Prostate gland (tissue), 2 donors: Measurements from ENCODE around the gene WDR88. TPM values are rescaled to one million over a fixed set of nuclear protein-coding genes. Genes with fewer than 3 reads are reported as not detected.
"Not testable (repeated sequence)": the region's sequence is repeated elsewhere in the genome, so short reads cannot be mapped to it uniquely, and the experiment has no call there.

Source experiments
- DNase-seq: peaks from one replicate; pipeline ENCODE4 v3.0.0-alpha.2; 2019; ENCODE audit warnings: low spot score
- H3K27ac ChIP-seq, 2 donors: fragments of 200-600 bp; sonication (generic); 2 replicates each; pipeline ENCODE4 v1.5.1; 2017 to 2019
- H3K27me3 ChIP-seq: fragments of 200-600 bp; sonication (generic); replicated peaks from 2 replicates; pipeline ENCODE4 v1.5.1; 2019; ENCODE audit not compliant: insufficient read depth
- H3K36me3 ChIP-seq, 2 donors: fragments of 200-600 bp; sonication (generic); 1 replicate in 1 of 2; 2 replicates in 1 of 2; pipeline versions ENCODE4 v1.5.1 to v1.8.1; 2017 to 2019
- H3K4me1 ChIP-seq: fragments of 200-600 bp; sonication (generic); replicated peaks from 2 replicates; pipeline ENCODE4 v1.5.1; 2019
- H3K4me3 ChIP-seq, 2 donors: fragments of 200-600 bp; sonication (generic); 2 replicates each; pipeline ENCODE4 v1.5.1; 2017 to 2019
- H3K9me3 ChIP-seq: fragments of 200-600 bp; sonication (generic); 2 replicates; pipeline ENCODE4 v1.5.1; 2017
- CTCF ChIP-seq, 4 experiments: fragments of 200-600 bp in 2 of 4; fragments of 450-650 bp in 2 of 4; sonication (generic) in 2 of 4; IDR thresholded peaks; 1 replicate in 3 of 4; 2 replicates in 1 of 4; pipeline ENCODE4 v1.5.1; 2016 to 2019; ENCODE audit warnings: antibody characterized with exemption in 4 of 4, mild to moderate bottlenecking in 2 of 4, moderate library complexity in 2 of 4
- POLR2A ChIP-seq: fragments of 450-650 bp; IDR thresholded peaks from one replicate; pipeline ENCODE4 v1.6.1; 2016; ENCODE audit warnings: antibody characterized with exemption, mild to moderate bottlenecking
- POLR2AphosphoS5 ChIP-seq: sonication (generic); formaldehyde crosslinking; IDR thresholded peaks from one replicate; pipeline ENCODE4 v1.6.1; 2017; ENCODE audit warnings: antibody characterized with exemption
- WGBS: methylation state at CpG from one replicate; pipeline ENCODE4 v1.1.5; 2018; 5-methylcytosine and 5-hydroxymethylcytosine counted together
- intact Hi-C: fragments of 100-400 bp; cut with DNase I; formaldehyde crosslinking; loops from one replicate; pipeline ENCODE4 v1.14.2; 2022
- total RNA-seq, 2 donors: library from RNA; depleted of rRNA; stranded (reverse); fragments of >200 nt; gene quantifications; one replicate each; pipeline ENCODE4 v1.1.0, GENCODE V29; 2016

WDR88 gene
- total RNA-seq, 2 donors from 2014 or later = 3.9 TPM; not detected in 1

GRCh38 chr19:33146209-33146608, 14.3 kb downstream of the WDR88 start:
- DNase-seq = no peak
- TF ChIP-seq CTCF (IDR thresholded peaks at IDR 0.05) (no peak), POLR2A (no peak), POLR2AphosphoS5 (no peak)
- H3K27ac ChIP-seq = no peak overlapping the region
- intact Hi-C loops = loop anchor here (10.0 kb wide), 1 partner anchor 259 kb away; no protein-coding TSS in a partner anchor
- no peaks in the 10 kb centered on the region for H3K36me3 ChIP-seq
- H3K27me3 ChIP-seq = no peaks in the 10 kb centered on the region
- no peaks in the 10 kb centered on the region for H3K4me1 ChIP-seq
- H3K4me3 ChIP-seq = no peak overlapping the region
- 93% methylated on average over 9 of the region's 9 CpGs for WGBS
- no peaks in the 10 kb centered on the region for H3K9me3 ChIP-seq

- Histone ChIP-seq H3K27me3 (no peaks in the 10 kb centered on the region), H3K4me3 (no peak overlapping the region), H3K27ac (no peak overlapping the region), H3K9me3 (no peaks in the 10 kb centered on the region), H3K4me1 (no peaks in the 10 kb centered on the region), H3K36me3 (no peaks in the 10 kb centered on the region)
- no peak for DNase-seq
- no peak for TF ChIP-seq CTCF (IDR thresholded peaks at IDR 0.05)
- TF ChIP-seq POLR2AphosphoS5 = no peak
- no peak for TF ChIP-seq POLR2A
- intact Hi-C loops = loop anchor here (10.0 kb wide), 1 partner anchor 257 kb away; no protein-coding TSS in a partner anchor
- WGBS = 84% methylated on average over 6 of the region's 6 CpGs
Observed at GRCh38 chr19:33147538-33147937, 15.6 kb downstream of the WDR88 start.

GRCh38 chr19:33150852-33151518, 19.1 kb downstream of the WDR88 start:
- intact Hi-C loops = no loop called here
- Histone ChIP-seq H3K9me3 (no peaks in the 10 kb centered on the region), H3K27ac (no peak overlapping the region), H3K36me3 (no peaks in the 10 kb centered on the region), H3K4me1 (no peaks in the 10 kb centered on the region), H3K4me3 (no peak overlapping the region), H3K27me3 (no peaks in the 10 kb centered on the region)
- TF ChIP-seq POLR2A = no peak
- no peak for TF ChIP-seq CTCF (IDR thresholded peaks at IDR 0.05)
- TF ChIP-seq POLR2AphosphoS5 = no peak
- no peak for DNase-seq
- WGBS = 71% methylated on average over 14 of the region's 14 CpGs

GRCh38 chr19:33152176-33152575, 20.3 kb downstream of the WDR88 start:
- 70% methylated on average over 2 of the region's 2 CpGs for WGBS
- Histone ChIP-seq H3K4me3 (no peak overlapping the region), H3K27ac (no peak overlapping the region), H3K4me1 (no peaks in the 10 kb centered on the region), H3K9me3 (no peaks in the 10 kb centered on the region), H3K36me3 (no peaks in the 10 kb centered on the region), H3K27me3 (no peaks in the 10 kb centered on the region)
- TF ChIP-seq POLR2A = no peak
- intact Hi-C loops = no loop called here
- DNase-seq = no peak

GRCh38 chr19:33152625-33153024, 20.7 kb downstream of the WDR88 start:
- WGBS = 86% methylated on average over 4 of the region's 4 CpGs
- H3K36me3 ChIP-seq, H3K4me1 ChIP-seq, DNase-seq, H3K27ac ChIP-seq, H3K27me3 ChIP-seq, H3K9me3 ChIP-seq, H3K4me3 ChIP-seq, intact Hi-C loops: not testable (repeated sequence)

GRCh38 chr19:33154313-33154712, 22.4 kb downstream of the WDR88 start:
- intact Hi-C loops, H3K27me3 ChIP-seq, H3K36me3 ChIP-seq, H3K4me1 ChIP-seq, H3K27ac ChIP-seq, DNase-seq, H3K4me3 ChIP-seq, H3K9me3 ChIP-seq: not testable (repeated sequence)
- WGBS = 81% methylated on average over 6 of the region's 6 CpGs
